IPS DF 4.7 (cell line): Measurements from ENCODE around the gene QDPR.
"Not testable (repeated sequence)": the region's sequence is repeated elsewhere in the genome, so short reads cannot be mapped to it uniquely, and the experiment has no call there.

ENCODE experiments used
- DNase-seq: peaks from one replicate; pipeline ENCODE4 v3.0.0-alpha.2; 2013; ENCODE audit warnings: low spot score; ENCODE audit errors: extremely low read depth

The QDPR gene

GRCh38 chr4:17511950-17512795, at the start of gene QDPR:
QDPR (minus strand) TSS chr4:17512090; CDS start chr4:17512054, 36 bp downstream.
- no peak for DNase-seq

- DNase-seq, result no peak
Observed at GRCh38 chr4:17561195-17561909, 49.5 kb upstream of the QDPR start.

GRCh38 chr4:17560065-17560673, 48.3 kb upstream of the QDPR start:
- no peak for DNase-seq

- DNase-seq, result no peak
Observed at GRCh38 chr4:17559709-17560048, 47.8 kb upstream of the QDPR start.

- DNase-seq, result no peak
Observed at GRCh38 chr4:17558941-17559708, 47.2 kb upstream of the QDPR start.

- DNase-seq, result no peak
Observed at GRCh38 chr4:17557880-17558279, 46.0 kb upstream of the QDPR start.

GRCh38 chr4:17556498-17556897, 44.6 kb upstream of the QDPR start:
- no peak for DNase-seq

- DNase-seq, result no peak
Observed at GRCh38 chr4:17554568-17554967, 42.7 kb upstream of the QDPR start.

GRCh38 chr4:17552427-17552826, 40.5 kb upstream of the QDPR start:
- DNase-seq, result no peak

- no peak for DNase-seq
Observed at GRCh38 chr4:17550549-17550948, 38.7 kb upstream of the QDPR start.

GRCh38 chr4:17546678-17547077, 34.8 kb upstream of the QDPR start:
- no peak for DNase-seq

GRCh38 chr4:17546222-17546621, 34.3 kb upstream of the QDPR start:
- DNase-seq, result no peak

GRCh38 chr4:17545374-17546140, 33.7 kb upstream of the QDPR start:
- DNase-seq, result no peak

GRCh38 chr4:17544831-17545234, 32.9 kb upstream of the QDPR start:
- no peak for DNase-seq

- no peak for DNase-seq
Observed at GRCh38 chr4:17544205-17544604, 32.3 kb upstream of the QDPR start.

GRCh38 chr4:17537060-17537459, 25.2 kb upstream of the QDPR start:
- DNase-seq, result not testable (repeated sequence)

GRCh38 chr4:17535906-17536305, 24.0 kb upstream of the QDPR start:
- no peak for DNase-seq

GRCh38 chr4:17535242-17535641, 23.4 kb upstream of the QDPR start:
- DNase-seq, result no peak

GRCh38 chr4:17534705-17535104, 22.8 kb upstream of the QDPR start:
- DNase-seq, result no peak

GRCh38 chr4:17531538-17532285, 19.8 kb upstream of the QDPR start:
- no peak for DNase-seq
